Right cardiac atrium (tissue), 5 donors: Measurements from ENCODE around the gene KIN. TPM values are rescaled to one million over a fixed set of nuclear protein-coding genes. Genes with fewer than 3 reads are reported as not detected.
"Not testable (repeated sequence)": the region's sequence is repeated elsewhere in the genome, so short reads cannot be mapped to it uniquely, and the experiment has no call there.

Experiments used
- ATAC-seq, 2 donors: fragments of 200-7000 bp; cut with Tn5 transposase; one replicate each; pipeline versions ENCODE4 v1.8.0 to v1.9.1; 2020; ENCODE audit warnings: moderate library complexity in 2 of 2, mild to moderate bottlenecking in 1 of 2
- DNase-seq, 3 donors: peaks; one replicate each; pipeline ENCODE4 v3.0.0-alpha.2; 2020
- H3K27ac ChIP-seq: one replicate; pipeline ENCODE4 v1.5.1; 2013; ENCODE audit warnings: mild to moderate bottlenecking, low read length, control low read depth, moderate library complexity
- H3K27me3 ChIP-seq: one replicate; pipeline ENCODE4 v1.6.1; 2013; ENCODE audit not compliant: control insufficient read depth, insufficient read depth
- H3K4me1 ChIP-seq: one replicate; pipeline ENCODE4 v1.6.1; 2013; ENCODE audit warnings: low read length; ENCODE audit not compliant: control insufficient read depth, insufficient read depth
- H3K4me3 ChIP-seq: one replicate; pipeline ENCODE4 v1.5.1; 2013; ENCODE audit warnings: low read length, control low read depth
- H3K9me3 ChIP-seq: one replicate; pipeline ENCODE4 v1.6.1; 2013; ENCODE audit warnings: low read length; ENCODE audit not compliant: control insufficient read depth
- WGBS: extraction: QIAGEN DNeasy Blood & Tissue Kit; methylation state at CpG from one replicate; pipeline ENCODE4 v1.1.7; 2013; 5-methylcytosine and 5-hydroxymethylcytosine counted together
- intact Hi-C, 4 donors: fragments of 100-400 bp; cut with DNase I; formaldehyde crosslinking; loops; one replicate each; pipeline versions ENCODE4 v1.11.0 to v1.14.0; 2022 to 2023
- polyA plus RNA-seq: library from polyadenylated mRNA; stranded (reverse); fragments of 200-250 nt; gene quantifications from one replicate; pipeline ENCODE4 v1.2.3, GENCODE V29; 2013
- total RNA-seq, 4 donors: library from RNA; stranded (reverse); fragmentation: NEBNext Ultra II Directional; extraction: Animal tissue kit (Norgen Biotek cat#: 25700); gene quantifications; one replicate each; pipeline ENCODE4 v1.2.1, GENCODE V29; 2021
- donor health status: healthy with polysubstance abuse.
- donor health status: DM: no; HTN: yes; CAD: no.
- donor health status: DM: no; HTN: no; CAD: no.
- donor health status: DM: no; HTN: yes; CAD: no; lungs with severe emphysema.
- donor health status: DM: yes; HTN: yes; CAD: no.

Gene KIN
- total and polyA plus RNA-seq, 5 donors = 7.1 to 9.9 (median 8.0) TPM

- no peak for ATAC-seq
These were observed 20.6 kb downstream of the KIN start for GRCh38 chr10:7767209-7767608.

DNA sequence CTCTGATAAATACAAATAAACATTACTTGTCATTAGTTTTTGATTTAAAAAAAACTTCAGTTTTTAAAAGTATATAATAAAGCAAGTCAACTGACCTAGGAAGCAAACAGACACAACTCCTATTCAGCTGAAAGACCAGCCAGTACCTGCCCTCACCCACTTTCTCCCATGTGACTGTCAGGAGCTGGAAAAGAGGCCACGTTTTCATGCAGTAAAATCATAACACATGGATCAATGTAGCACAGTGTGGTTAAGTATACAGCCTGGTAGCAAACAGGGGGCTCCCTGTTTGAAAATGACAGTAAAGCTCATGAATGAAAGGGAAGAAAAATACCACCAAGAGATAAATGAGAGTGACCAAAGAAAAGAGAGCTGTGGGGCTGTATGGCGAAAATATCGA is 21.6 kb downstream of the KIN start:
- Histone ChIP-seq H3K9me3 (no peaks in the 10 kb centered on the region), H3K27ac (no peak overlapping the region), H3K4me1 (no peaks in the 10 kb centered on the region), H3K27me3 (no peaks in the 10 kb centered on the region), H3K4me3 (no peak overlapping the region)
- DNase-seq = no peak
- ATAC-seq = no peak
- 86% methylated on average over 3 of the region's 3 CpGs for WGBS
- intact Hi-C loops = no loop called here

More at GRCh38 chr10:7767209-7767608, 20.6 kb downstream of the KIN start:
- Histone ChIP-seq H3K4me1 (no peaks in the 10 kb centered on the region), H3K4me3 (no peak overlapping the region), H3K9me3 (no peaks in the 10 kb centered on the region), H3K27me3 (no peaks in the 10 kb centered on the region), H3K27ac (no peak overlapping the region)
- no peak for DNase-seq
- WGBS = 93% methylated on average over 10 of the region's 10 CpGs
- intact Hi-C loops = no loop called here

- no peak for ATAC-seq
- intact Hi-C loops = no loop called here
- Histone ChIP-seq H3K9me3 (no peaks in the 10 kb centered on the region), H3K4me3 (no peak overlapping the region), H3K27ac (no peak overlapping the region), H3K27me3 (no peaks in the 10 kb centered on the region), H3K4me1 (no peaks in the 10 kb centered on the region)
- 47% methylated on average over 5 of the region's 5 CpGs for WGBS
- DNase-seq = no peak
These were observed 23.9 kb downstream of the KIN start for GRCh38 chr10:7763929-7764328.

DNA sequence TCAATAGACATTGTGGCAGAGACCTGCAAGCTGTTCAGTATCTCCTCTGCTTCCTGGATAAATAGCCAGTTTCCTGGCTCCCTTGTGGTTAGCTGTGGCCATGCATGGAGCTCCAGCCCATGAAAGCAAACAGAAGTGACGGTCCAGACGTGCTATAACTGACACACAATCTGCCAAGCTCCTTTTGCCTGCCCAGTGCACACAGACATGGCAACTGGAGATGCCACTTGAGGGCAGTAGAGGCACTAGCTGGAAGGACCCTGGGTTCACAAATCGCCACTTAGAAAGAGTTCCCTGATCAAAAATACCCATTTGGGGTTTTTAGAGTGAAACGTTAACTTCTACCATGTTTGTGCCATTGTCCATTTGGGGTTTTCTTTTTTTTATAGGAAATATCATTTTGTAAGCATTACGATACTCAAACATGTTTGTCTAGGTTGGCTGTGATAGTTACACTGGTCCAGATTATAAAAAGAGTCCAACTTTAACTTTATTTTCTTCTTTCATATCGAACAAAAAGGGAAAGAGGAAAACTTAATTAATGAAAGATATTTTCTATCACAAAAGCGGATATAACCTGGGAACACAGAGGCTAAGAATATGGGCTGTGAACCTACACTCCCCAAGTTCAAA is 31.3 kb downstream of the KIN start:
- ATAC-seq = no peak
- Histone ChIP-seq H3K27ac (no peak overlapping the region), H3K9me3 (no peaks in the 10 kb centered on the region), H3K27me3 (no peaks in the 10 kb centered on the region), H3K4me3 (no peak overlapping the region), H3K4me1 (no peaks in the 10 kb centered on the region)
- intact Hi-C loops = no loop called here
- WGBS = 63% methylated on average over 7 of the region's 7 CpGs
- no peak for DNase-seq

GRCh38 chr10:7755103-7755502 is 32.7 kb downstream of the KIN start:
- no peak overlapping the region for H3K4me3 ChIP-seq
- no peaks in the 10 kb centered on the region for H3K4me1 ChIP-seq
- DNase-seq (no peak), ATAC-seq (no peak)
- intact Hi-C loops = no loop called here
- no peaks in the 10 kb centered on the region for H3K9me3 ChIP-seq
- WGBS = 98% methylated on average over 3 of the region's 3 CpGs
- no peaks in the 10 kb centered on the region for H3K27me3 ChIP-seq
- no peak overlapping the region for H3K27ac ChIP-seq

GRCh38 chr10:7752251-7752650 is 35.5 kb downstream of the KIN start:
- Histone ChIP-seq H3K27ac (no peak overlapping the region), H3K9me3 (no peaks in the 10 kb centered on the region), H3K27me3 (no peaks in the 10 kb centered on the region), H3K4me1 (no peaks in the 10 kb centered on the region), H3K4me3 (no peak overlapping the region)
- DNase-seq (no peak), ATAC-seq (no peak)
- intact Hi-C loops = no loop called here
- WGBS = 92% methylated on average over 6 of the region's 6 CpGs

- H3K4me1 ChIP-seq = no peaks in the 10 kb centered on the region
- no peak overlapping the region for H3K27ac ChIP-seq
- no peak overlapping the region for H3K4me3 ChIP-seq
- intact Hi-C loops = no loop called here
- 89% methylated on average over 5 of the region's 5 CpGs for WGBS
- no peak for ATAC-seq
- no peaks in the 10 kb centered on the region for H3K27me3 ChIP-seq
- H3K9me3 ChIP-seq = no peaks in the 10 kb centered on the region
- DNase-seq = no peak
These were observed 37.6 kb downstream of the KIN start for GRCh38 chr10:7750222-7750621.

- H3K27me3 ChIP-seq, DNase-seq, intact Hi-C loops, H3K4me1 ChIP-seq, H3K27ac ChIP-seq, ATAC-seq, H3K9me3 ChIP-seq, H3K4me3 ChIP-seq: not testable (repeated sequence)
- whole genome bisulfite sequencing = 88% methylated on average over 7 of the region's 7 CpGs
These were observed 39.2 kb downstream of the KIN start for GRCh38 chr10:7748637-7749036.

DNA sequence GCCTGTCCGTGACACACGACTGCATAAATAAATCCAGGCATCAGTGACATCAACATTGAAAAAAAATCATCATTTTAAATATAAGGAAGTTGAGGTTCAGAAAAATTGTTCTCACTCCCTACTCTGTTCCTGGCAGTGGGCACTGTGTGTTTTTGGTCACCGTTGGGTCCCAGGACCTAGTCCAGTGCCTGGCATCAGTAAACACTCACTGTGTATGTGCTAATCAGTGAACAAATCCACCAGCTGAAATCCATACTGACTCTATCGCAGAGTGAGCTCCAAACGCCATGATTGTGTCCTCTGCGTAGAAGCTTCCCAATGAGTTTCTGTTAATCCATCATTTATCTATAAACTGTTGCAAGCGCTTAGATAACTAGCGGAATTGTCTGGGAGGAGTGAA is 43.5 kb downstream of the KIN start:
- WGBS = 86% methylated on average over 8 of the region's 8 CpGs
- intact Hi-C loops = no loop called here
- no peaks in the 10 kb centered on the region for H3K9me3 ChIP-seq
- no peak for DNase-seq
- no peaks in the 10 kb centered on the region for H3K4me1 ChIP-seq
- H3K27ac ChIP-seq = no peak overlapping the region
- H3K4me3 ChIP-seq = no peak overlapping the region
- no peak for ATAC-seq
- no peaks in the 10 kb centered on the region for H3K27me3 ChIP-seq

GRCh38 chr10:7738536-7739407 is 49.0 kb downstream of the KIN start:
- Histone ChIP-seq H3K27me3 (no peaks in the 10 kb centered on the region), H3K9me3 (no peaks in the 10 kb centered on the region), H3K4me3 (no peak overlapping the region), H3K4me1 (no peaks in the 10 kb centered on the region), H3K27ac (no peak overlapping the region)
- DNase-seq (no peak), ATAC-seq (no peak)
- intact Hi-C loops = no loop called here
- 82% methylated on average over 20 of the region's 20 CpGs for WGBS

GRCh38 chr10:7734821-7735220 is 53.0 kb downstream of the KIN start:
- intact Hi-C loops = no loop called here
- ATAC-seq (no peak), DNase-seq (no peak)
- Histone ChIP-seq H3K27ac (no peak overlapping the region), H3K4me1 (no peaks in the 10 kb centered on the region), H3K9me3 (no peaks in the 10 kb centered on the region), H3K27me3 (no peaks in the 10 kb centered on the region), H3K4me3 (no peak overlapping the region)
- 86% methylated on average over 13 of the region's 13 CpGs for WGBS
